NCI-H526 (cell line): Measurements from ENCODE around the gene RARB.

Experiments
- DNase-seq, 2 experiments: peaks; one replicate each; lab custom pipeline; 2025; lab: John Stamatoyannopoulos, UW

The RARB gene

GRCh38 chr3:25554376-25554775 is 126.3 kb downstream of the RARB start:
- no peak for DNase-seq

GRCh38 chr3:25555695-25556437 is 127.8 kb downstream of the RARB start:
- no peak for DNase-seq

- no peak for DNase-seq
Observed at GRCh38 chr3:25556447-25556846, 128.4 kb downstream of the RARB start.

- no peak for DNase-seq
Observed at GRCh38 chr3:25557694-25558093, 129.6 kb downstream of the RARB start.

- DNase-seq, result no peak
Observed at GRCh38 chr3:25558121-25558520, 130.1 kb downstream of the RARB start.

GRCh38 chr3:25558796-25559195 is 130.7 kb downstream of the RARB start:
- DNase-seq, result no peak

- no peak for DNase-seq
Observed at GRCh38 chr3:25563601-25564000, 135.5 kb downstream of the RARB start.

GRCh38 chr3:25564075-25564474 is 136.0 kb downstream of the RARB start:
- DNase-seq, result peak; percentile 48 to 58

- no peak for DNase-seq
Observed at GRCh38 chr3:25565807-25566206, 137.7 kb downstream of the RARB start.

GRCh38 chr3:25566358-25566920 is 138.4 kb downstream of the RARB start:
- DNase-seq, result peak in 1 of 2 experiments; percentile 16

GRCh38 chr3:25567388-25567787 is 139.3 kb downstream of the RARB start:
- DNase-seq, result peak; percentile 6 to 45

GRCh38 chr3:25567806-25568524 is 139.9 kb downstream of the RARB start:
- no peak for DNase-seq

- no peak for DNase-seq
Observed at GRCh38 chr3:25568525-25569078, 140.5 kb downstream of the RARB start.

- DNase-seq, result no peak
Observed at GRCh38 chr3:25571285-25571684, 143.2 kb downstream of the RARB start.

- DNase-seq, result no peak
Observed at GRCh38 chr3:25572336-25572735, 144.3 kb downstream of the RARB start.

- DNase-seq, result no peak
Observed at GRCh38 chr3:25572919-25573385, 144.9 kb downstream of the RARB start.

- DNase-seq, result no peak
Observed at GRCh38 chr3:25573386-25574171, 145.5 kb downstream of the RARB start.

GRCh38 chr3:25574172-25574765 is 146.2 kb downstream of the RARB start:
- DNase-seq, result no peak

- DNase-seq, result no peak
Observed at GRCh38 chr3:25575001-25575400, 146.9 kb downstream of the RARB start.

- no peak for DNase-seq
Observed at GRCh38 chr3:25576146-25576545, 148.1 kb downstream of the RARB start.

- peak in 1 of 2 experiments; percentile 53 for DNase-seq
Observed at GRCh38 chr3:25576831-25577454, 148.9 kb downstream of the RARB start.
